GM19467 (cell line): ENCODE data around the gene ORMDL1.
"Not testable (repeated sequence)": the region's sequence is repeated elsewhere in the genome, so short reads cannot be mapped to it uniquely, and the experiment has no call there.

Experiments used
- ATAC-seq: cut with Tn5 transposase; IDR thresholded peaks from one replicate; pipeline ENCODE4 v1.9.1; 2021; ENCODE audit warnings: mild to moderate bottlenecking, moderate library complexity; ENCODE audit not compliant: unreplicated experiment

Gene ORMDL1

GRCh38 chr2:189772212-189772611 lies 11.9 kb downstream of the ORMDL1 start:
- ATAC-seq, result no peak

- no peak for ATAC-seq
Measured at GRCh38 chr2:189770590-189771322, 13.4 kb downstream of the ORMDL1 start.

- no peak for ATAC-seq
Measured at GRCh38 chr2:189763908-189764661, 20.1 kb downstream of the ORMDL1 start.

GRCh38 chr2:189762551-189763298 lies 21.4 kb downstream of the ORMDL1 start, which contains the start of gene OSGEPL1:
Gene OSGEPL1, minus strand, starts transcription at chr2:189762792. Its CDS starts 1,152 bp downstream, at chr2:189761640.
- ATAC-seq, result peak; percentile 97

- no peak for ATAC-seq
Measured at GRCh38 chr2:189762229-189762550, 21.9 kb downstream of the ORMDL1 start.

- ATAC-seq, result not testable (repeated sequence)
Measured at GRCh38 chr2:189760154-189760553, 24.0 kb downstream of the ORMDL1 start.

- ATAC-seq, result no peak
Measured at GRCh38 chr2:189756311-189756952, 27.7 kb downstream of the ORMDL1 start.

GRCh38 chr2:189751080-189751658 lies 33.0 kb downstream of the ORMDL1 start:
- no peak for ATAC-seq

- ATAC-seq, result no peak
Measured at GRCh38 chr2:189729430-189729829, 54.7 kb downstream of the ORMDL1 start.

GRCh38 chr2:189726849-189727248 lies 57.3 kb downstream of the ORMDL1 start:
- no peak for ATAC-seq

GRCh38 chr2:189726271-189726670 lies 57.9 kb downstream of the ORMDL1 start:
- no peak for ATAC-seq

GRCh38 chr2:189723192-189723591 lies 60.9 kb downstream of the ORMDL1 start:
- ATAC-seq, result no peak
